ENCODE results near the gene ARHGAP26.

GRCh38 chr5:143121135-143121475 lies 350.9 kb downstream of the ARHGAP26 start:
- TF ChIP-seq POLR2A (IDR thresholded peaks at IDR 0.05; ENCODE audit: low read depth): no peak
- TF ChIP-seq CTCF (IDR thresholded peaks at IDR 0.05): no peak
- TF ChIP-seq POLR2AphosphoS5 (IDR thresholded peaks at IDR 0.05): no peak
- no peak for TF ChIP-seq EP300 (IDR thresholded peaks at IDR 0.05)
